NAMALWA (cell line): Measurements from ENCODE around the gene MYCBPAP.

Experiments used
- DNase-seq: peaks from one replicate; pipeline ENCODE4 v3.0.0-alpha.2; 2015; ENCODE audit warnings: low spot score

Gene MYCBPAP

GRCh38 chr17:50491505-50491904, 16.7 kb upstream of the MYCBPAP start:
- no peak for DNase-seq

- DNase-seq, result no peak
Measured at GRCh38 chr17:50492214-50492613, 16.0 kb upstream of the MYCBPAP start.

- no peak for DNase-seq
Measured at GRCh38 chr17:50493744-50494143, 14.5 kb upstream of the MYCBPAP start.

GRCh38 chr17:50495217-50495823, 12.9 kb upstream of the MYCBPAP start:
- DNase-seq, result no peak

- DNase-seq, result no peak
Measured at GRCh38 chr17:50495918-50496317, 12.3 kb upstream of the MYCBPAP start.

GRCh38 chr17:50498021-50498874, 10.0 kb upstream of the MYCBPAP start:
- DNase-seq, result no peak

- no peak for DNase-seq
Measured at GRCh38 chr17:50499270-50499669, 9.0 kb upstream of the MYCBPAP start.

- DNase-seq, result no peak
Measured at GRCh38 chr17:50499721-50500120, 8.5 kb upstream of the MYCBPAP start.

- peak; percentile 50 for DNase-seq
Measured at GRCh38 chr17:50501054-50501453, 7.2 kb upstream of the MYCBPAP start.

- no peak for DNase-seq
Measured at GRCh38 chr17:50502301-50502990, 5.8 kb upstream of the MYCBPAP start.

- DNase-seq, result no peak
Measured at GRCh38 chr17:50505591-50506130, 2.6 kb upstream of the MYCBPAP start.

- no peak for DNase-seq
Measured at GRCh38 chr17:50506298-50506697, 1.9 kb upstream of the MYCBPAP start.

- DNase-seq, result no peak
Measured at GRCh38 chr17:50508573-50509460, 578 bp downstream of the MYCBPAP start.

- DNase-seq, result no peak
Measured at GRCh38 chr17:50511058-50511457, 2.8 kb downstream of the MYCBPAP start.

- DNase-seq, result no peak
Measured at GRCh38 chr17:50513495-50513894, 5.3 kb downstream of the MYCBPAP start.

GRCh38 chr17:50514388-50514787, 6.1 kb downstream of the MYCBPAP start:
- no peak for DNase-seq

- DNase-seq, result no peak
Measured at GRCh38 chr17:50514936-50515702, 6.9 kb downstream of the MYCBPAP start.

- no peak for DNase-seq
Measured at GRCh38 chr17:50517011-50517410, 8.8 kb downstream of the MYCBPAP start.

GRCh38 chr17:50517504-50518383, 9.5 kb downstream of the MYCBPAP start:
- DNase-seq, result no peak
